T-cell (primary cell): Measurements from ENCODE around the gene FAM72D. TPM values are rescaled to one million over a fixed set of nuclear protein-coding genes. Genes with fewer than 3 reads are reported as not detected.
"Not testable (repeated sequence)": the region's sequence is repeated elsewhere in the genome, so short reads cannot be mapped to it uniquely, and the experiment has no call there.

Experiments used
- ATAC-seq, 4 experiments: fragments of 200-7000 bp in 3 of 4; fragments of 150-1000 bp in 1 of 4; cut with Tn5 transposase; replicated peaks in 1 of 4; 1 replicate in 3 of 4; 2 replicates in 1 of 4; pipeline ENCODE4 v1.10.0; 2021; ENCODE audit warnings: moderate library complexity in 3 of 4, mild to moderate bottlenecking in 2 of 4, moderate number of reproducible peaks in 1 of 4
- CTCF ChIA-PET, 2 donors: fragments of 300-600 bp; sonication (Branson Sonifier 250); formaldehyde crosslinking; loops; one replicate each; lab custom pipeline; 2022; ENCODE audit warnings: antibody characterized with exemption in 2 of 2; lab: Charles Lee
- POLR2A ChIA-PET, 2 donors: fragments of 300-600 bp; sonication (Branson Sonifier 250); formaldehyde crosslinking; loops; one replicate each; lab custom pipeline; 2022; ENCODE audit warnings: antibody characterized with exemption in 2 of 2; lab: Charles Lee
- DNase-seq, 35 experiments: peaks; one replicate each; pipeline versions ENCODE4 v3.0.0 to v3.0.0-alpha.2; 2013 to 2023
- H3K27ac ChIP-seq: one replicate; pipeline ENCODE4 v1.5.1; 2013; ENCODE audit warnings: low read length
- H3K27me3 ChIP-seq, 2 experiments: replicated peaks in 1 of 2; 1 replicate in 1 of 2; 2 replicates in 1 of 2; pipeline versions ENCODE4 v1.6.1 to v1.7.0; 2013; ENCODE audit warnings: low read length in 1 of 2, mixed read lengths in 1 of 2; ENCODE audit not compliant: control insufficient read depth in 2 of 2, insufficient read depth in 2 of 2; ENCODE audit errors: extremely low read depth in 1 of 2
- H3K36me3 ChIP-seq, 2 donors: 1 replicate in 1 of 2; 2 replicates in 1 of 2; pipeline versions ENCODE4 v1.6.1 to v1.7.0; 2013; ENCODE audit warnings: low read length in 1 of 2; ENCODE audit not compliant: control insufficient read depth in 2 of 2, insufficient read depth in 1 of 2; ENCODE audit errors: extremely low read depth in 1 of 2
- H3K4me1 ChIP-seq, 2 experiments: 1 replicate in 1 of 2; 2 replicates in 1 of 2; pipeline versions ENCODE4 v1.6.1 to v1.7.0; 2013; ENCODE audit warnings: low read length in 2 of 2, mixed read lengths in 1 of 2; ENCODE audit not compliant: insufficient read depth in 2 of 2, control insufficient read depth in 1 of 2; ENCODE audit errors: extremely low read depth in 1 of 2
- H3K4me3 ChIP-seq, 2 donors: 1 replicate in 1 of 2; 2 replicates in 1 of 2; pipeline versions ENCODE4 v1.5.1 to v1.7.0; 2013; ENCODE audit warnings: mild to moderate bottlenecking in 2 of 2, low read length in 1 of 2, moderate library complexity in 1 of 2; ENCODE audit not compliant: control insufficient read depth in 1 of 2; ENCODE audit errors: extremely low read depth in 1 of 2
- H3K9me3 ChIP-seq: 2 replicates; pipeline ENCODE4 v1.7.0; 2013
- H3K27ac Mint-ChIP-seq, 2 donors: one replicate each; pipeline ENCODE4 v1.8.0; 2020 to 2021; ENCODE audit warnings: mild to moderate bottlenecking in 2 of 2, mixed read lengths in 2 of 2
- H3K27me3 Mint-ChIP-seq, 2 donors: one replicate each; pipeline ENCODE4 v1.8.0; 2021 to 2022; ENCODE audit warnings: mixed read lengths in 2 of 2
- H3K36me3 Mint-ChIP-seq: one replicate; pipeline ENCODE4 v1.8.0; 2021; ENCODE audit warnings: mixed read lengths
- H3K4me1 Mint-ChIP-seq, 3 donors: one replicate each; pipeline ENCODE4 v1.8.0; 2020 to 2022; ENCODE audit warnings: mixed read lengths in 3 of 3, mild to moderate bottlenecking in 1 of 3
- H3K4me3 Mint-ChIP-seq, 3 donors: one replicate each; pipeline ENCODE4 v1.8.0; 2020 to 2022; ENCODE audit warnings: mild to moderate bottlenecking in 3 of 3, mixed read lengths in 3 of 3, moderate library complexity in 3 of 3
- H3K9me3 Mint-ChIP-seq, 3 donors: one replicate each; pipeline ENCODE4 v1.8.0; 2020 to 2022; ENCODE audit warnings: mixed read lengths in 3 of 3
- WGBS: methylation state at CpG from one replicate; pipeline ENCODE4 v1.1.5; 2013; ENCODE audit warnings: missing lambda C conversion rate; ENCODE audit not compliant: insufficient coverage; 5-methylcytosine and 5-hydroxymethylcytosine counted together
- total RNA-seq, 35 experiments: library from RNA in 6 of 35; stranded (reverse) in 6 of 35; fragments of 120-200 nt in 1 of 35; gene quantifications; one replicate each; pipeline versions ENCODE4 v1.2.1 to v1.2.4 and lab custom pipeline; 2013 to 2026

The FAM72D gene
- total RNA-seq, 5 donors from 2014 or later (not counting 1 experiment from before 2014, with no cell fraction given): 0.09 TPM; not detected in 4

DNA sequence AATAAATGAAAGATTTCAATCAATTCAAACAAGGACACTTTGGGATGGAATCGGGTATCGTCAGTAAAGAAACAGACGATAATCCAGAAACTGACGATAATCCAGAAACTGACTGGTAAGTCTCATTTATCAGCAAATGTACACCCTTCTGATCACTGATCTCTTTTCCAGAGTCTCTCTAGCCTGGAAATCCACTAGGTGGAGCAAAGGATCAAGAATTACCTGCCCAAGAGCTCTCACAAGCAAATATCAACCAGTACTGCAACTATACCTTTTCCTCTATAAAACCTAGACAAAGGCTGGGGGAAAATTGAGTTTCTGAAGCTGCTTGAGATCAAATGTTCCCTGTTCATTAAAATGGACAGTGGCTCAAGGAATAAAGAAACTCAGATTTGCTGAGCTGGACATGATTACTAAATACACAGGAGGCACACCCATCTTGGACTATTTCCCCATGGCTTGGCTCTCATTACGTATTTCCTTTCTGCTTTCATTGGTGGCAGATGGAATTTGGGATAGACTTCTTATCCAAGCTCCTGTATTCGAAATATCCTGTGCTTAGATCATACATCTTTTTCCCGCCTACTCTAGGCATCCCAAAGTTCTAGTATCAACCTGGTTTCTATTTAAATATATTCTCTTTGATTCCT is 28.3 kb downstream of the FAM72D start:
- no CpG with 5 or more reads among the region's 7 CpGs for WGBS
- POLR2A ChIA-PET: not testable (repeated sequence)
- ATAC-seq: peak in 1 of 4 experiments; percentile 53

DNA sequence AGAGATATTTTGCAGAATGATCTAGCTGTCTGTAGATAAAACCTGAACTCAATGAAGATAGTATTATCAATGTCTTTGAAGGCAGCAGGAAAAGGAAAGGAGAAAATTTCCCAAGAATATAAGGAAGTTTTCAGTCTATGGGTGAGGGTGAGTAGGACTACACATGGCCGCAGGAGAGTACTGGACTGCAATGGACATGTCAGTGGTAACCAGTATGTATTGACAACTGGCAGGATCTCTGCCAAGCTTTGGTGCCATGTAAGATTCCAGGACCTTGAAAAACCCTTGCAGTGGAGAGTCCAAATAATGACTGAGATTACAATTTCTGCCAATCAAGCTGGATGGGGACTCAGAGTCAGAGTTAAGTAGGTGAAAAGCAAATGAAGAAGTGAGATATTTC is 29.3 kb downstream of the FAM72D start:
- POLR2A ChIA-PET, ATAC-seq, H3K4me3 Mint-ChIP-seq, H3K27ac Mint-ChIP-seq, H3K9me3 ChIP-seq, H3K27me3 ChIP-seq, H3K4me1 Mint-ChIP-seq, H3K4me1 ChIP-seq, H3K36me3 ChIP-seq, DNase-seq, H3K4me3 ChIP-seq, H3K27me3 Mint-ChIP-seq, H3K36me3 Mint-ChIP-seq, CTCF ChIA-PET, H3K9me3 Mint-ChIP-seq, H3K27ac ChIP-seq: not testable (repeated sequence)
- WGBS: no CpG with 5 or more reads among the region's 1 CpG

More for the DNA sequence above, 28.3 kb downstream of the FAM72D start:
- H3K4me3 ChIP-seq, H3K27me3 Mint-ChIP-seq, CTCF ChIA-PET, H3K4me3 Mint-ChIP-seq, H3K4me1 ChIP-seq, DNase-seq, H3K4me1 Mint-ChIP-seq, H3K27ac Mint-ChIP-seq, H3K36me3 ChIP-seq, H3K9me3 Mint-ChIP-seq, H3K36me3 Mint-ChIP-seq, H3K27ac ChIP-seq, H3K27me3 ChIP-seq, H3K9me3 ChIP-seq: not testable (repeated sequence)

GRCh38 chr1:145127144-145127543 is 31.4 kb downstream of the FAM72D start:
- H3K4me3 Mint-ChIP-seq, POLR2A ChIA-PET, H3K4me3 ChIP-seq, H3K9me3 ChIP-seq, H3K36me3 Mint-ChIP-seq, H3K27me3 Mint-ChIP-seq, H3K27ac ChIP-seq, ATAC-seq, H3K4me1 Mint-ChIP-seq, H3K27ac Mint-ChIP-seq, H3K4me1 ChIP-seq, H3K9me3 Mint-ChIP-seq, H3K27me3 ChIP-seq, H3K36me3 ChIP-seq, DNase-seq, CTCF ChIA-PET: not testable (repeated sequence)

DNA sequence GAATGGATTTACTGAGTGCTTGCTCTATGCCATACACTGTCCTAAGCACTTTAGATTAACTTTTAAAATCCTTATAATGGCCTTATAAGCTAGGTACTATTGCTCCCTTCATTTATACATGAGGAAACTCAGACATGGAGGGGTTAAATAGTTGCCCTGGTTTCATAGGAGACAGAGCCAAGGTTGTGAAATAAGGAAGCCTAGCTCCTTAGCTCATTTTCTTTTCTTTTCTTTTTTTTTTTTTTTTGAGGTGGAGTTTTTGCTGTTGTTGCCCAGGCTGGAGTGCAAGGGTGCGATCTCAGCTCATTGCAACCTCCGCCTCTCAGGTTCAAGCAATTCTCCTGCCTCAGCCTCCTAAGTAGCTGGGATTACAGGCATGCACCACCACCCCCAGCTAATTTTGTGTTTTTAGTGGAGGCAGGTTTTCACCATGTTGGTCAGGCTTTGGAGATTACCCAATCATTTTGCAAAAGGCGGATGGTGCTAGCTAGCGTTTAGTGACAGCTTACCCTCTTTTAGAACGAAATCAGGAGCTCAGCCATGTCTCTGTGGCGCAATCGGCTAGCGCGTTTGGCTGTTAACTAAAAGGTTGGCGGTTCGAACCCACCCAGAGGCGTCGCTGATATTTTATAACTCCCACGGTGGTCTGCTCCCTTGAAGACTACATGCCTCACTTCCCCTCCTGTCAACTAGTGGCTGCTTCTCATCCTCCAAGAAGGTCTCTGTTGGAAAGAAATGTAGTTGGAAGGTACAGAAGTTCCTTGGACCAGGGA is 33.1 kb downstream of the FAM72D start:
- H3K36me3 Mint-ChIP-seq, POLR2A ChIA-PET, H3K9me3 Mint-ChIP-seq, ATAC-seq, DNase-seq, H3K9me3 ChIP-seq, H3K4me3 ChIP-seq, H3K27me3 Mint-ChIP-seq, H3K4me3 Mint-ChIP-seq, H3K27ac Mint-ChIP-seq, H3K27me3 ChIP-seq, H3K4me1 Mint-ChIP-seq, CTCF ChIA-PET, H3K36me3 ChIP-seq, H3K27ac ChIP-seq, H3K4me1 ChIP-seq: not testable (repeated sequence)
- WGBS: no CpG with 5 or more reads among the region's 14 CpGs

DNA sequence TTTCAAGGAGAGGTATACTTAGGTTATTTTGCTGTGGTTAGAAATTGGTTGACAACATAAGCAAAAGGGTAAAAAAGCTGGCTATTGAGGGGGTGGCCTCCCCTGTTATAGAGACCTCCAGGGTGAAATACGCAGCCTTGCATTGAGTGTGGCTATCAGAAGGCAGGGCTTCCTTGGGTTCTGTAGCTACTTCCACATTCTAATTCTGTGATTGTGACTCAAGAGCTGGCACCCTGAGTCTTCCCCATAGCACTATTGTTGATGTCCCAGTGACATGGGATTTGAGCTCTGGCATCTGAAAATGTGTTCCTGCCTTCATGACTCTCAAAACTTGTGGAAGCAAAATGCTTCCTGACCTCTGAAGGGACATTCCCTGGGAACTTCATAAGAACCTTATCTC is 38.7 kb downstream of the FAM72D start:
- H3K36me3 Mint-ChIP-seq, H3K4me1 ChIP-seq, CTCF ChIA-PET, H3K27ac ChIP-seq, H3K9me3 ChIP-seq, ATAC-seq, H3K36me3 ChIP-seq, H3K27me3 ChIP-seq, H3K27ac Mint-ChIP-seq, H3K4me1 Mint-ChIP-seq, H3K4me3 Mint-ChIP-seq, H3K4me3 ChIP-seq, DNase-seq, H3K27me3 Mint-ChIP-seq, POLR2A ChIA-PET, H3K9me3 Mint-ChIP-seq: not testable (repeated sequence)
- no CpG with 5 or more reads among the region's 1 CpG for WGBS

GRCh38 chr1:145140549-145140948 is 44.8 kb downstream of the FAM72D start:
- CTCF ChIA-PET, H3K4me1 ChIP-seq, H3K36me3 ChIP-seq, H3K4me1 Mint-ChIP-seq, H3K27me3 Mint-ChIP-seq, H3K9me3 ChIP-seq, H3K27me3 ChIP-seq, H3K27ac Mint-ChIP-seq, H3K9me3 Mint-ChIP-seq, ATAC-seq, POLR2A ChIA-PET, H3K36me3 Mint-ChIP-seq, DNase-seq, H3K4me3 Mint-ChIP-seq, H3K4me3 ChIP-seq, H3K27ac ChIP-seq: not testable (repeated sequence)
- no CpG with 5 or more reads among the region's 2 CpGs for WGBS
